ENCODE results near the gene CCDC81. TPM values are rescaled to one million over a fixed set of nuclear protein-coding genes. Genes with fewer than 3 reads are reported as not detected.

Gene CCDC81
- polyA plus RNA-seq, 1 donor, result 0.76 TPM

DNA sequence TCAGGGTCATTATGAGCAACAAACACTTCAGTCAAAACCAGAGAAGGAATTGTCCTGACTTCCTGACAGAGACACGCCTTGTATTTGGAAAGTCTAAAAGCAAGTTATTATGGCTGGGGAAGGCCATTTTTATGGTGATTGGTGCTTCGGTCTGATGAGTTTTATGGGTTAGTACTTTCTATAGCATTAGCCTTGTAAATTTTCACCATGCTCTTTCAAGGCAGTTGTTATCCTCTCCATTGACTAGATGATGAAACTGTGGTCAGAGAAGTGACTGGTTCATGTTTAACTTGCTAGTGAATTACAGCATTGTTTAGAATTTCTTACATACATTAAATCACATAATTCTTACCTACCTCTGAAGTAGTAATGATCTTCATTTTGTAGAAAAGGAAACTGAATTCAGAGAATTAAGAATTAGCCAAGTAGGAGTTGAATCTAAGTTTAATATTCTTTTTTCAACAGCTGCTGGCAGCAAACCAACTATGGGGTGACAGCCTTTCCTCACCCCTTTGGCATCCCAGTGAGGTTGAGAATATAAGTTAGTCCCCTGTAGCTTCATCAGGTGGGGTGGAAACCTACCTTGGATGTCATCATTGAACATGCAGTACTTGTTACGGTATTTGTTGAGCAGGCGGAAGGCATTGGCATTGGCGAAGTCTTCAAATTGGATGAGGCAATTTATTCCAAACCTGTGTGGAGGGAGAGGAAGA lies 90.0 kb downstream of the CCDC81 start:
- DNase-seq (ENCODE audit: low read depth), result no peak

GRCh38 chr11:86468169-86468568 lies 93.5 kb downstream of the CCDC81 start:
- no peak for DNase-seq (ENCODE audit: low read depth)

- DNase-seq (ENCODE audit: low read depth), result no peak
These were observed 95.1 kb downstream of the CCDC81 start for GRCh38 chr11:86469491-86470388.

Other genes starting within 250 kb of the CCDC81 start
- 17.9 TPM for gene EED, start 130.1 kb upstream of the CCDC81 start, polyA plus RNA-seq (ENCODE audit: insufficient read length)
- 33.6 TPM for gene HIKESHI, start 72.6 kb upstream of the CCDC81 start, polyA plus RNA-seq (ENCODE audit: insufficient read length)

Data from forelimb muscle (tissue), 1 donor.